ENCODE measurements around the gene DRD2.

DRD2 gene

DNA sequence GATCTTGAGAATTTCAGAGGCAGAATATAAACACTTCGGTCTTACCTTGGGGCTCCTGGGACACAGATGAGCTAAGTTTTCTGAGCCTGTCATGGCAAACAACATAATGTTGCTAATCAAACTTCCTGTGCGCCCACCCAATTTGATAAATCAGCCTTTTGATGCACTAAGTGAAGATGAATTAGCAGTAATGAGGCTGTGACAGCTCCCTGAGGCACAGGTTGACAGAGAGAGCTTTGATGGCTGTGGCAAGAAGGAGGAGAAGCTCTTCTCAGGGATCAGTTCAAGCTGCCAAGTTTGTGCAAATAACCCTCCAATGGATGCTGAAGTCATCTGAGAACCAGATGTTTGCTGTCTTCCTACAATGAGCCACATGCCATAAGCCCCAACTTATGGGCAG is 34.4 kb downstream of the DRD2 start:
- no peak for DNase-seq

DNA sequence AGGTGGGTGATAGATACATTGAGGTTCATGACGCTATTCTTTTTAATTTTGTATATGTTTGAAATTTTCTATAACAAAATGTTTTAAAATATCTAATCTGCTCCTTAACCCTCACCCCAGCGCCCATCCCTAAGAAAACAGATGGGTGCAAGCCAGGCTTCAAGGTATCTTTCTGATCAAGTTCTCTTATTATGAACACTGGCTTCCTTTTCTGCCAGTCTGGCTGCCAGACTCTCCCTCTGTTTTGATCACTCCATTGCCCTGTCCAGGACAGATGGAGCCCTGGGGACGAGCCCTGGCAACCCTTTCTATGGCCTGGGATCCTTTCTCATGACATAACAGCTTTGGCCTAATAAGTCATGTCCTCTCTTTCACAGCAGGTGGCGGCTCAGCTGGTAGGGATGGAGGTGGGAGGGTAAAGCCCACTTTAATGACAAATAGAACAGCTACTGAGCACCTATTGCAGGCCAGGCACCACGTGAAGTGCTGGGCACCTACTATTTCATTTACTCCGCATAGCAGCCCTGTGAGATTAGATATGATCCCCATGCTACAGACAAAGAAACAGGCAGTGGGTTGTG is 38.4 kb downstream of the DRD2 start:
- no peak for DNase-seq

DNA sequence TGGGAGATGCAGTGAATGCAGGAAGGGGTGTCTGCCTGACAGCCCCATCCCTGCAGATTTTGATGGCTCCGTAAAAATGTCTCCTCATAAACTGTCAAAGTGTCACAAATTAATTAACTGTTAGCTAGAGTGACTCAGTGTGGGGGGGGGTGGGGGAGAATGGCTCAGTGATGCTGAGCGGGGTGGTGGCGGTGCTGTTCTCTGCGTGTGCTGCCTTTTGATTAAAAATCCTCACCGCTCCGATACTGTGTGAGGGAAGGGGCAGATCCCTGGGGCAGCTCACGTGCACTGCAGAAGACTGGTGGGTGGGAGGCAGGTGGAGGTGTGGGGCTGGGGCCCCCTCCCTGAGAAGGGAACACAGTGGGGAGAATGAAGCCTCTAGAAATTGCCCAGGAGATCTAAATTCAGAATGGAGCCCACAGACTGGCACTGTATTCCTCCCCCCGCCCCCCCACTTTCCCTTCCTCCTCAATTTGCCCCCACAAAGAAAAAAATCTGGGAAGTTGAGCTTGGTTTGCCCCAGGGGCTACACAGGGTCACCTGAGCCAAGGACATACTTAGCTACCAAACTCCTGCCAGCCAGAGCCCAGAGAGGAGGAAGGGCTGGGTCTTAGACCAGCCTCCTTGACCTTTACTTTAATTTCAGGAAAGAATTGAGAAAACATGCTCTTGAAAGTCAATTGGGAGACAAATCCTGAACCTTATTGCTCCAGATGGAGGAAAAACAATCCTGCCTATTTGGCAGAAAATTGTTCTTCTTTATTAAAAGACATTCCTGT is 39.8 kb downstream of the DRD2 start:
- DNase-seq, result no peak

DNA sequence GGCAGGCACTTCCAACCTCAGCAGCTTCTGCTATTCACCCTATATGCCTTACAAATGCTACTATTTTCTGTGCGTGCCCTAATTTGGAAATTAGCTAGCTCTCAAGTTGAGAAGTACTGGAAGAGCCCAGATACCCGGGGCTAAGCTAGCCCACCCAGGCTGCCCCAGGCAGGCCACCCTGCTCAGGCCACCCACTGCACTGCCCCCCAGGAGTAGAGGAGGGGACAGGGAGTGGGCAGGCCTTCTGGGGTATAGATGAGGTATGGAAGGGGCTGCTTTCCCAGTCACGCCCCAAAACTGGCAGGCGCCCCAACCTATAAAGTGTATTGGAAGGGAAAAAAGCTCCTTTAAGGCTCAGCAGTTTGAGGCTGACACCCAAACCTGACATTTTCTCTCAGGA is 43.5 kb downstream of the DRD2 start:
- DNase-seq, result no peak

DNA sequence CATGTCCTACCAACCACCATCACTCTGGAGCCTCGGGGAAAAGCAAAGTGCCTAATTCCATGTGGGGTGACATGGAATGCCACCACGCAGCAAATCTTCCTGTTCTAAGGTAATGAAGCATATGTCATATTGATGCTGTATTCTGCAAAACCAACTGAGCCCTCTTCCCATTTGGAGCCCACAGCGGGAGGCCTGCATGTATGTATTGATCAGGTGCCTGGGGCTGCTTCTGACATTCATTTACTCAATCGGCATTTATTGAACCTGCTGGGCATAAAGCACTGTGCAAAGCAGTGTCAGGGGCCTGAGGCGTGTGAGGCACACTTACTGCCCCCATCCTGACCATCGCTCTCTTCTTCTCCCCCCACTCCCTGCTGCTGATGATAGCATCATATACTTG is 48.5 kb downstream of the DRD2 start:
- no peak for DNase-seq

DNA sequence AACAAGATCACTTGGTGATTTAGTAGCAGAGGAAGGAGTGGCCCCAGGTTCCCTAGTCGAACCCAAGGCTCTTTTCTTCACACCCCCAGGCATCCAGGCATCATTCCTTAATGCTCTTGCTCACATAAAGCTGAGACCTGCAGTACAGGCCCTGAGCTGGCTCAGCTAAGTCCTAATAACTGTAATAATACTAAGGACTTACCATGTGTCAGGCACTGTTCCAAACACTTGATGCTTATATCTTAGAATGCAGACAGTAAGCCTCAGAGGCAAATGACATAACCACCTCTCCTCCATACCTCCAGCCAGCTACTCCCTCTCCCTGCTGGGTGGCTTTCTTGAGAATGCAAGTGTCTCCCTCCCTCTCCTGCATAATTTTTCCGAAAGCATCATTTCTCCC is 54.4 kb downstream of the DRD2 start:
- DNase-seq, result no peak

DNA sequence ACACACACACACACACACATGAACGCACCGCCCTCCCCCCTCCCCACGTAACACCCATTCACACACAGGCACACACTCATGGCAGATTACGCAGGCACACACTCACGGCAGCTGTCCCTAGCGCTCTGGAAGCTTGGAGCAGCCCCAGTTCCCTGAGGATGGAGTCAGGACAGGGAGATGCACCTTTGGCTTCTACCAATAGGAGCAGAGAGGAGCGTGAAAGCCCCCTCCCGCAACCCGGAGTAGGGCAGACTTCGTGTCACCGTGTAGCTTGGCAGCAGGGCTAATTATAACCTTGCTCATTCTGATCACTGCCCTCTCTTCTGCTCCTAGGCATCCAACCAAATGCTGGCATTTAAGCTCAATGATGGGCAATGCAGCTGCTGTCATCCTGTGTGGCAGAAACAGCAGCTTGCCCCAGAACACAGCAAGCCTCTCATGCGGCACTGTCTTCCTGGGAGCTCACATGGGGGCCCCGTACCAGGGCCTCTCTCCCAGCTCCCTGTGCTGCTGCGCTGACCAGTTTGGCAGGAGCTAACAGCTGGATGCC is 55.7 kb downstream of the DRD2 start:
- no peak for DNase-seq

DNA sequence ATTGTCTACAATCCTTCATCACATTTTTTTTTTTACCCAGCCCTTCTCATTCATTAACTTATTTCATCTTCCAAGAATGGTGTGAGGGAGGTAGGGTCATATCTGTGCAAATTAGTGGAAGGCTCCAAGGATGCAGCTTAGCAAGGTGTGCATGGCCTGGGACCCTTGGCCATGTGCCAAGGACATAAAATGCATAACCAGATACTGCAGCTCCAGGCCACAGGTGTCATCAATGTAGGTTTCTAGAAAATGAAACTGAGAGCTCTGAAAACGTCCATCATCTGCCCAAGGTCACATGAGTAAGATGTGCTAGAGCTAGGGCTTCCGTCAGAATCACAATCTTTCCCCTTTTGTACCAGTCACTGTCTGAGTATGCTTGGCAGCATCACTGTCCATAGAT is 57.8 kb downstream of the DRD2 start:
- DNase-seq, result no peak

DNA sequence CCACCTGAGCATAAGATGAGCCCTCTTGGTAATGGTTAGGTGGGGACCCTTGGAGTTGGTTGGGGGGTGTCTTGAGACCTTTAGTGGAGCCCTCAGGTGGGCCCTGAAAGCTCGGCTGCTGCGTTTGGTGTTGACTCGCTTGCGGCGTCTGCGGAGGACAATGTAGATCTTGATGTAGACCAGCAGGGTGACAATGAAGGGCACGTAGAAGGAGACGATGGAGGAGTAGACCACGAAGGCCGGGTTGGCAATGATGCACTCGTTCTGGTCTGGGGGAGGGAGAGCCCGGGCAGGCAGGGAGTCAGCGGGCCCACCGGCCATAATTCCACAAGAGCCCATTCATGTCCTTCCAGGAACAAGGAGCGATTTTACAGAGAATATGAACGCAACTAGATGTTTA is 59.9 kb downstream of the DRD2 start:
- DNase-seq, result no peak

DNA sequence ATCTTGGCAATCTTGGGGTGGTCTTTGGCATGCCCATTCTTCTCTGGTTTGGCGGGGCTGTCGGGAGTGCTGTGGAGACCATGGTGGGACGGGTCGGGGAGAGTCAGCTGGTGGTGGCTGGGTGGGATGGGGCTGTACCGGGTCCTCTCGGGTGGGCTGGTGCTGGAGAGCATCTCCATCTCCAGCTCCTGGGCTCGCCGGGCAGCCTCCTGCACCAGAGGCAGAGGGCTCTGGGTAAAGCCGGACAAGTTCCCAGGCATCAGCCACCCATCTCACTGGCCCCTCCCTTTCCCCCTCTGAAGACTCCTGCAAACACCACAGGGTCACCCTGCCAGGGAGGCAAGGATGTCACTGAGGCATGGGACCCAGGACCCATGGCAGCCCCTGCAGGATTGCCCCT is 62.5 kb downstream of the DRD2 start:
- no peak for DNase-seq

DNA sequence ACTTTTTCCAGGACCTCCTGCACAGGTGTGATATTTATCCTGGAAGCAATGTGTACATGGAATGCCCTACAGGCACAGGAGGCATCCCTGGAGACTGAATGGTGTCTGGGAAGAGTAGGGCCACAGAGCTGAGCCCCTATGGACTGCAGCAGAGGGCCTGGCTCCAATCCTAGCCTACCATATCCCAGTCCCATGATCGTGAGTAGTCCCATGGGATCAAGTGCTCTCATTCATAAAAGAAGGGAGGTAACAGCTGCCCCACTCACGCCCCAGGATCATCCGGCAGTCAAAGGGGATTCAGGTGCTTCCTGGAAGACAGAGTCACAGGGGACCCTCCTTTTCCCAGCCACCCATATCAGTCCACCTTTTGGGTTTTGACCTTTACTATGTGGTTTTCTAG is 63.7 kb downstream of the DRD2 start:
- DNase-seq, result no peak

DNA sequence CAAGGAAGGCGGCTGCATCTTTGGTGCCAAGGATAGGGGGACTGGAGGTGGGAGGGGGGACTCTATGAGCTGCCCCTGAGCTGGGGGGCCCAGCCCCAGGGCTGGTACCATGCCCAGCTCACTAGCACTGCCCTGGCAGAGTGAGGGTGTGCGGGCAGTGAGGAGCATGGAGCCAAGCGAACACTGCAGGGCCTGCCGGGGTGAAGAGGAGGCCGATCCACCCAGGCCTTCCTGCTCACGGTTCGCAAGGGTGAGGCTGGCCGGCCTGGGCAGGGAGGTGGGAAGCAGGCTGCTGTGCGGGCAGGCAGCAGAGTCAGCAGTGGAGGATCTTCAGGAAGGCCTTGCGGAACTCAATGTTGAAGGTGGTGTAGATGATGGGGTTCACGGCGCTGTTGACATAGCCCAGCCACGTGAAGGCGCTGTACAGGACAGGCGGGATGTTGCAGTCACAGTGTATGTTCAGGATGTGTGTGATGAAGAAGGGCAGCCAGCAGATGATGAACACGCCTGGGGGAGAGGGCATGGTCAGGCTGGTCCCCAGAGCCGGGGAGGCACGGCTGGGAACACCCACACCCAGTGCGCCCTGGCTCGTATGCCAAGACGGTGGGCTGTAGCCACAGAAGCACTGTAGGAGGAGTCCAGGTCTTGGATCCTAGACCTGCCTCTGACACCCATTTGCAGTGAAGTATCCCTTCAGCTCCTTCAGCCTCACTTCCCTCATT is 64.6 kb downstream of the DRD2 start:
- DNase-seq, result no peak

DNA sequence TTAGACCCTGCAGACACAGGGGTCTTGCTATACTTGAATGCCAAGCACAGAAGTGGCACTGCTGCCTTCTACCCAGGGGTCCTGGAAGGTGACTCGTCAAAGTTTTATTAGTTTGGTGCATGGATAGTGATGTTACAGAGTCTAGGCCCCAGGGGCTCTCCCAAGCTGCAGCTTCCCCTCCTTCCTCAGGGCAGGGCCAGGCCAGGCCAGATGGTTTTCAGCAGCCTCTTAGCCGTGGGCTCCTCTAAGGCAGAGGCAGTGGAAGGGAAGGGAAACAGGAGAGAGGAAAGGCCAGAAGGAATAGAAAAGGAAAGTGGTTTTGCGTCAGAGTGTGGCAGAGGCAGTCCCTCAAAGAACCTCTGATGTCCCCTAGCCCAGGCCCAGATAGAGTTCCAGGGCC is 65.7 kb downstream of the DRD2 start:
- no peak for DNase-seq

DNA sequence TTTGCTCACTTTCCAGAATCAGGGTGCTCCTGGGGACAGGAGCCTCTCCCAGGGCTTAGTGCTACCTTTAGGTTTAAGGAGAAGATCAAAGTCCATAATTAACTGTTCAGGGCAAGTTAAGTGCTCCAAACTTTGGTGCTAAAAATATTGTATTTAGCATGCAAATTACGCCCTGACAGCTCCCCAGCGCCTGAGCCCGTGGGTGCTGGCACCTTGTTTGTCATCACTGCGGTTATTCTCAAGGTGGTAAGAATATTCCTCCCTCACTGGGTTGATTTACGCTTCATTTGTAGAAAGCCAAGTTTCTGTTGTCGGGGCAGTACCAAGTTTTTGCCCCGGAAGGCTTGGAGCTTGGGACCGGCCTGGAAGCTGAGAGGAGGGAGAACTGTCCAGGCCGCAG is 66.3 kb downstream of the DRD2 start:
- DNase-seq, result no peak

DNA sequence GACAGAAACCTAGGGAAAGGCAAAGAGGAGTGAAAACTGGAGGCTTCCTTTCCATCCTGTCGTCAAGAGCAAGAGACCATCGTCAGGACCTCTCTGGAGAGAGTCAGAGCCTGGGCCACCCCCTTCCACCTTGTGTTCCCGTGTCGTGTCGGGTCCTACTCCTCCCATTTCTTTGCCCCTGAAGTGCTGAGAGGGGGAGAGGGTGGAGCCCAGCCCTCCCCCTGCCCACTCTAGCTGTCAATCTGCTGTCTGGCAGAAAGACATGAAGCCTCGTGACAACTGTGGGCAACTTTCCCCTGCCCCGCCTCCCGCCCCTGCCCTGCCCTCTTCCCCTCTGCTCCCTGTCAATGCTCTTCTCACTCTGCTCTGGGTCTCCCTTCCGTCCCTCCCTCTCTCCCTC is 67.0 kb downstream of the DRD2 start:
- no peak for DNase-seq

DNA sequence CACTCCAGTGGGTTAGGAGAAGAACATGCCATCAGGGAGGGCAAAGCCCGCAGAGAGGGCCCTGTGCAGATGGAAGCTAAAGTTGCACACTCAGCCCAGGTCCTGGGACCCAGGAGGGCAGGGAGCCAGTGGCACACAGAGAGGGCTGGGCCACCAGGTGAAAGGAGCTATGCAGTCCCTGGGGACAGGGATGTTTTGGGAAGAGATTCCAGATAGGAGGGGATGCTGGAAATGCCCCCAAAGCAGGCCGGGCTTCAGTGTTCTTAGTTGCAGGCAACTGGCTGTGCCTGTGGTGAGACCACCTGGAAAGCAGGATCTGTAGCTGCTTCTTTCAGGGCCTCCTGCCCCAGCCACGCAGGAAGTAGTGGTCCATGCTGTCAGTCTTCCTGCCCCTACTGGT is 68.0 kb downstream of the DRD2 start:
- DNase-seq, result no peak

DNA sequence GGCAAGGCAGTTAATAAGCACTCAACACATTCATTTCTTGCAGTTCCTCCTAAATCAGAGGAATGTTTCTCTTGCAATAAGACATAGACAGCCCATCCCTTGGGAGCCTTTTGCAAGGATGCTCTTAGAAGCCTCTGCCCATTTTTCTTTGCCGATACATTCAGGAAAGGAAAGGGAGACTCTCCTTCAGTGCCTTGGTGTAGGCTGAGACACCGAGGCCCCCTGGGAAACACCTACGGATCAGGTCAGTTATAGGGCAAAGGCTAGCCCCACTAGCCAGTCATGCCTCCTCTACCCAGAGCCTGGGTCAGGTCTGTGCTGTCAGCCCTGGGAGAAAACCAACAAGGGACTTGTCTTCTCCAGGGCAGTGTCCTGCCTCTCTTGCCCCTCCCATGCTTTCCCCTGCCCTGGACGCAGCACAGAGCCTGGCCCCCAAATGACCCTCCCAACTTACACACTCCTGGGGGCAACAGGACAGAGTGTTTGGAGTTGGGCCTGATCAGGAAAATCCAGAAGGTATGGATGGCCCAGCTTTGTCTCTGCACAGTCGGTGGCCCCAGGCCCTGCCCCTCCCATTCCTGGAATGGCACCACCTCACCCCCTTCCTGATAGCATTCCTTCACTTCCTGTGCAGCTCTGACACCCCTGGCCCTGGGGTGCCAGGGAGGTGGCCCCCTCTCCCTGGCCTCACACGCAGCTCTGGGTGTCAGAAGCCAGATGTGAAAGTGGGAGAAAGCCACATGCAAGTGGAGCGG is 69.3 kb downstream of the DRD2 start:
- no peak for DNase-seq

DNA sequence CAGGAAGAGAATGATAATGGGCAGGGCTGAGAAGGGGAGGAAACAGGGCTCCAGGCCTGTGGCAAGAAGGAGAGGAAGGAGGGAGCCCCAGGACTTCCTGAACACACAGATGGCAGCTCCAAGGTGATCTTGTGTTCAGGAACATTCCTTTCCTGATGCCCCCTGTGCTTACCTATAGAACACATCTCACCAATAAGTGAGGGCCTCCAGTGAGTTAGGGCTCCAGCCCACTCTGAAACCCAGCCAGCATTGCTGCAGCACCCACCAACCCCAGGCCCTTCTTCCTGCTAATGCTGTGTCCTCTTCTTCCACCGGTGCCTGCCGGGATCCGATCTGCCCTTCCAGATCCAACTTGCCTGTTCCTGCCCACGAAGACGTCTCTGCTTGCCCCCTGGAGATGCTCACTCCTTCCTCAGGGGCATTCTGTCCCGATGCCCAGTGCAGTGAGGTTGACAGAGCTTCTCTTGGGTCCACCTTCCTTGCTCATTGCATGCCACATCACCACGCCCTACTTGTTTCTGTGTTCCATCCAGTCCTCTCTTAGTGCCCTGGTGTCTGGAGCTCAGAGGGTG is 70.3 kb downstream of the DRD2 start:
- no peak for DNase-seq

DNA sequence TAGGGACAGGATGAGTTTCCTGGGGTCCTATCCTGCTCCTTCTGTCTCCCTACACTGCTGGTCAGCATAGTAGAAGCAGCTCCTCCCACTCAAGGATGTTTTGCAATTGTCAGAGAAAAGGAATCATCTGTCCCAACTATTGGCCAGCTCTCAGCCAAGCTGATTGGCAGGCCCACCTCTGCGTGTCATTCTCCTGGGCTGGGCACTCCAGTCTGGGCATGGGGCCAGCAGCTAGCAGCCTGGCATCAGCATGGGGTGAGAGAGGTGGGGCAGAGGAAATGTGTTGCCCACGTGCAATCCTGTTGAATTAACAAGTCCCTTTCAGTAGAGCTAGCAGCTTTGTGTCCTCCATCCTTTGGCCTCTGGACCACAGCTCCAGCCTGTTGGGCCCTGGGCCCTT is 73.5 kb downstream of the DRD2 start:
- no peak for DNase-seq

DNA sequence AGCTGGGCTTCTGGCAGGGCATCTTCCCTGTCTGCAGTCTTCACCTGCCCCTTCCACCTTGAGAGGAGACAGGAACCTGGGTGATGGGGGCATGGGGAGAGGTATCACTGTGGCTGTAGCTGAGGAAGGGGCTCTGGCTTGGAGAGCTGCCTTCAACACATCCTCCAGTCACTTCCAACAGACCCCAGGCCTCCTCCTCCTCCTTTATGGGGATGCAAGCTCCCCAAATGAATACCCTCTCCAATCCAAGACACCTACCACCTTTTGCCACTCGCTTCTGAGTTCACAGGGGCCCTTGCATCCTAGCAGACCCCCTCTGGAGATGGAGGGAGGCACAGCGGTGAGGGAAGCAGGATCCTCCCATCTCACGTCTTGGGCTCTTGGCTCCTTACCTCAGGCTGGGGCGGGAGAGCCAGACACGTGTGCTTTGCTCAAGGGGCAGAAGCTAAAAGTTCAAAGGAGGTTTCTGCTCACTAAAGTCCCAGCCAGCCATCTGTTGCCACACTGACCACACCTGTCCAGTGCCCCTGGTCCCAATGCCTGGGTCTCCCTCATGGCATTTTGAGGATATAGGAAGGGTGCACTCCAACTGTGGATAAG is 74.5 kb downstream of the DRD2 start:
- no peak for DNase-seq

DNA sequence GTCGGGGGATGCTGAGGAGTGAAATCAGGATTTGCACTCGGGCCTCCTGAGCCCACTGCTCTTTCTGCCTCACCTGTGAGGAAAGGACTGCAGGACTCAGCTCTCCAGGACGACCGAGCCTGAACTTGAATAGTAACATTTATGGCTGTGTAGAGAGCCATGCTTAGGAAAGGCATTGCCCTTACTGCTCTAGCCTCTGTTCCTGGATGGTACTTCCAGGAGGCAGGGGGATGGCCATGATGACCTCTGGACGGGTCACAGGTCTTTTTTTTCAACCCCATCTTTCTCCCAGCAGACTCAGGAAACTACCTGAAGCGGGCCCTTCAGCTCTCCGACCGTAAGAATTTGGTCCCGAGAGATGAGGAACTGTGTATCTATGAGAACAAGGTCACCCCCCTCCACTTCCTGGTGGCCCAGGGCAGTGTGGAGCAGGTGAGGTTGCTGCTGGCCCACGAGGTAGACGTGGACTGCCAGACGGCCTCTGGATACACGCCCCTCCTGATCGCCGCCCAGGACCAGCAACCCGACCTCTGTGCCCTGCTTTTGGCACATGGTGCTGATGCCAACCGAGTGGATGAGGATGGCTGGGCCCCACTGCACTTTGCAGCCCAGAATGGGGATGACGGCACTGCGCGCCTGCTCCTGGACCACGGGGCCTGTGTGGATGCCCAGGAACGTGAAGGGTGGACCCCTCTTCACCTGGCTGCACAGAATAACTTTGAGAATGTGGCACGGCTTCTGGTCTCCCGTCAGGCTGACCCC is 76.3 kb downstream of the DRD2 start:
- DNase-seq, result no peak

DNA sequence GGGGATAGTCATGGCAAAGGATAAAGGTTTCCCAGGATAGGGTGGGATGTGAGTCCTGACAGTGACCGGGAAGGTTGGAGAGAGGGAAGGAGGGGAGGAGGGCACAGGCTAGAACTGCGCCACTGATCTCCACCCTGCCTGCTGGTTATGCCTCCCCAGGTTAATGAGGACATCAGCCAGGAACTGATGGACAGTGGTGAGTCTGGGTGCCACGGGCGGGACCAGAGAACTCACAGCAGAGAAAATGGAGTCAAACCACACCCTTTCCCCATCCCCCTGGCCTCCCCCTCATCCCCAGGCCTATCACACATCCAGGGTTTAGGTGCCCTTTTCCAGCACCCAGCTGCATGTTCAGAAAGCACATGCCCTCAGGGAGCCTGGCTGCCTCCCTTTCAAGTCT is 77.4 kb downstream of the DRD2 start:
- no peak for DNase-seq
